ENCODE results near the gene RSPO3.

The RSPO3 gene

GRCh38 chr6:127111526-127111925 is 6.9 kb upstream of the RSPO3 start:
- DNase-seq (ENCODE audit: low read depth in 2 of 2), result no peak

GRCh38 chr6:127114214-127114760 is 4.2 kb upstream of the RSPO3 start:
- no peak for DNase-seq (ENCODE audit: low read depth in 2 of 2)

- no peak for DNase-seq (ENCODE audit: low read depth in 2 of 2)
These were observed 3.3 kb upstream of the RSPO3 start for GRCh38 chr6:127115084-127115655.

DNA sequence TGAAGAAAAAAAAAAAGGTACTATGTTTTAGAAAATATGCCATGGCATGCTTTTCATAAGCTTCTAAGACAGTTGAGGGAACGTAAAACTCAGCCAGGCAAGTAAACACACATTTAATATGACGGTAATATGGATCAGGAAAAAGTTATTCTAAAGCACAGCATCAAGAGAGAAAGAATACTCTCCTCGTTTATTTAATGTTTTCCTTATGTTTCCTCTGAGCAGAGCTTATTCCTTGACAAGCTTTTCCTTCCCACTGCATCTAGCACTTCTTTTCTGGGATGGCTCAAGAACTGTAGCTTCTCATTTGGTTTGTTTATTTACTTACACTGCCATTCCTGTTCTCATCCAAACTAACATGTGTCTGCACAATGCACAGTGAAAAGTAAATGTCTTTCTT is 2.7 kb upstream of the RSPO3 start:
- no peak for DNase-seq (ENCODE audit: low read depth in 2 of 2)

DNA sequence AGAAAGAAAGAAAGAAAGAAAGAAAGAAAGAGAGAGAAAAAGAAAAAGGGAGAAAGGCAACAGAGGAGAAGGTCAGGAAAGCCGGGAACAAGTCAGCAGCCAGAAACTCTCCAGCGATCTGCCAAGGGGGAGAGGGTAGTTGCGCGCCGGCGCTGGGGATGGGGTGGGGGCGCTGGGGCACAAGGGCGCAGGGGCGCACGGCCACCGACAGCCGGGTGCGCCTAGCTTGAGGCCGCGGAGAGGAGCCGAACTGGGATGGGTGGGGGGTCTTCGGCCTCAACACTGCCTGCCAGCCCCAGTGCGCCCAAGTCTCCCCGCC is 533 bp upstream of the RSPO3 start:
- no peak for DNase-seq (ENCODE audit: low read depth in 2 of 2)

DNA sequence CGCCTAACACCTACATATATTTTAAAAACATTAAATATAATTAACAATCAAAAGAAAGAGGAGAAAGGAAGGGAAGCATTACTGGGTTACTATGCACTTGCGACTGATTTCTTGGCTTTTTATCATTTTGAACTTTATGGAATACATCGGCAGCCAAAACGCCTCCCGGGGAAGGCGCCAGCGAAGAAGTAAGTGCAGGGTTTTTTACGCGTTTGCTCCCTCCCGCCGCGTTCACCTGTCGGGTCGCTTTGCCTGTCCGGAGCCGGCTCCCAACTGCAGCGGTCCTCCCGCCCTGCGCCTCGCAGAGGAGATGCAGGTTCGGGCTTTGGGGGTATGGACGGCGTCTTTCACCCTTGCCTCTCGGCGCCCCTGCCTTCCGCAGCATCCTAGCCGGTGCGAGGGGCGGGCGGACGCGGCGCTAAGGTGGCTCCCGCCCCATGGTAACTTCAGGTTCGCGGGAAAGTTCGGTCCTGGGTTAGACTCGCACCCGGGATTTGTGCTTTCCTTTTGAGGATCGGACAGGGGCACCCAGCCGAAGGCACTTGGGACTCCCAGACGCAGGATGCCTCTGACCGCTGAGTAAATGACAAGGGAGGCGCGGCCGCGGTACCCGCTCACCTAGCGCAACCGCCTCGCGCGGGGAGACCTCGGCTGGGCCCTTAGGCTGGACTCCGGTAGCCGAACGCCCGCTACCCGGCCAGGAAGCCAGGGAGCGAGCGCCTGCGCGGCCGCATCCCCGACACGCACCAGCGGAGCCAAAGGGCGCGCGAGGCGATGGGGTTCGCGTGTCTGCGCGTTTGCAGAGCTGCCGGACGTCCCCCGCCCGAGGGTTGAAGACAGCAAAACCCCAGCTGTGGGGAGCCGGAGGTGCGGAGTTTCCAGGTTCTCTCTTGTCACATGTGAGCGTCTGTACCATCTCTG is 891 bp downstream of the RSPO3 start:
- no peak for DNase-seq (ENCODE audit: low read depth in 2 of 2)

- DNase-seq (ENCODE audit: low read depth in 2 of 2), result no peak
These were observed 1.7 kb downstream of the RSPO3 start for GRCh38 chr6:127120023-127120786.

DNA sequence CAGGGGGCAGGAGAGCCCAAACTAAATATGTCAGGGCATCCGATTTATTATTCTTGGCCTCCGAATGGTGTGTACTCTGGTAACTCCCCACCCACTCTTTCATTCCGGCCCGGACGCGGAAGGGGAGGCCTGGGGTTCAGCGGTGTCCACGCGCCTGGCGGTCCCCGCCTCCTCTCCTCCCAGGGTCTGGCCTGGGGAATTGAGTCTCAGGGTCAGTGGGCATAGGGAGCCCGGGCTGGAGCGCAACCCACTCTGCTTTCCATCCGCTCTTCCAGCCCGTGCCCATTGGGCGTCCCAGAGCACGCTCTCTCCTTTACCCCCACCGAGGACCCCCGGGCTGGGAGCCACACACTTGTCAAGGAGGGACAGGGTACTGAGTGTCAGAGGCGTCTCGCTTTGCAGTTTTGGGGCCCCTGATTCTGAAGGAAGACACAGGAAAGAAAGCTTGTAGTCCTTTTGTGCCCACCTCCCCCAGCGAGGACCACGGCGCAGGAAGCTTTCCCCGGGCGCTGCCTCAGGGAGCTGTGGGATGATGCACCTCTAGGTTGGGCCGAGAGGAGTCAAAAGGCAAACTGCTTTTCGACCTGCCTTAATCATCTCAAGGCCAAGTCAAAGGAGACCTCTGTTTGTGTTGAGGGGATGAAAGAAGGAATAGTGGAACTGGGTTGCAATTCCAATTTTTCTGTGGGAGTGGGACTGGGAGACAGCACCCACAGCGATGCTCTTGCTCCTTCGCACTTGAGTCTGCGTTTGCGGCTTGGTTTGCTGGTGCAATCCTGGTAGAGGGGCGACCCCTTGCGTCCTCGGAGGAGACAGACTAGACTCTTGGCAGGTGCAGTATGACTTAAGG is 2.5 kb downstream of the RSPO3 start:
- peak; percentile 29 to 58 for DNase-seq (ENCODE audit: low read depth in 2 of 2)

DNA sequence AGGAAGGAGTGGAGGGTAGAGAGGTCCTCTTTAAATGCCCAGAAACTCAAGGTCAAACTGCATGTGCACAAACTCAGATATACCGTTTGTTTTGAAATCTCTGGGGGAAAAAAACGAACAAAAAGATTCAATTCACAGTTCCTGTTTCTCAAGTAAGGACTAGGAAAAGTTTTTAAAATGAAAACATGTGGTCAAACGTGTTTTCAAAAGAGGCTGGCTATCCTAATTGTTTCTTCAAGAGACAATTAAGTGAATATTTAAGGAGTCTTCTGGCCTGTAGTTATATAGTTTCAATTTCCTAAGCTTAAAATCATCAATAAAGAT is 3.1 kb downstream of the RSPO3 start:
- no peak for DNase-seq (ENCODE audit: low read depth in 2 of 2)

GRCh38 chr6:127124172-127124571 is 5.7 kb downstream of the RSPO3 start:
- DNase-seq (ENCODE audit: low read depth in 2 of 2), result no peak

DNA sequence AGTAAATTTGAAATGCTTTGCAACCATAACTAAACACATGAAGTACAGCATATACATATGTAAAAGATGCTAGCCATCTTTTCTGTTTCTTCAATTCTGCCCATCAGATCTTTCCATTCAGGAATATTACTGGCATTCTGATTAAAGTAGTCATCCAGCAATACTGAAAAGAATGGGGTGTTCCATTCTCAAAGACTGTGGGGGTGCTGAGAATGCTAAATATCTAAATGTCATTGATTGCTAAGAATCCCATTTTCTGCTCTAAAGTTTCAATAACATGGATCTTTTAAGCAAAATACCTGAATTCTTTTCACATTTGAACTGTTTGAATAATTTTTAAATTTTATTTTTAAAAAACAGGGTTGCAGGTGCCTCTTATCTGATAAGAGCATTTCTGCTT is 6.2 kb downstream of the RSPO3 start:
- DNase-seq (ENCODE audit: low read depth in 2 of 2), result no peak

GRCh38 chr6:127128066-127128465 is 9.6 kb downstream of the RSPO3 start:
- DNase-seq (ENCODE audit: low read depth in 2 of 2), result no peak

DNA sequence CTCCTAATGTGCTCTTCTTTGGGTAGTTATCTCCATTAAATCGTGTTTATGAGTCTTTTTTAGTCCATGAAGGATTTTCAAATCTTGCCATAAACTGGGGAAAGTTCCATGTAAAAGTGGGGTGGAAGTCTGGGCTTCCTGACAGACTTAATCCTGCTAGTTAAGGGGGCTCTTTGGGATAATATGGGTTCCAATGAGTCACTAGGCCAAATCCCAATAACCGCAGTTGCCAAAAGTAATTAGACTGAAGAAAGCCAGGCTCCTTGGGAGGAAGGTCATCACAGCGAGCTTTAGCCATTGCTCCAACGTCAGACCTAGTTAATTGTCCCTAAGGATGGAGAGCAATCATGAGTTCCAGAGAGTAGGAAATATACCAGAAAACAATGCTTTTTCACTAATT is 10.8 kb downstream of the RSPO3 start:
- no peak for DNase-seq (ENCODE audit: low read depth in 2 of 2)

- no peak for DNase-seq (ENCODE audit: low read depth in 2 of 2)
These were observed 12.8 kb downstream of the RSPO3 start for GRCh38 chr6:127131275-127131674.

- no peak for DNase-seq (ENCODE audit: low read depth in 2 of 2)
These were observed 13.4 kb downstream of the RSPO3 start for GRCh38 chr6:127131772-127132376.

DNA sequence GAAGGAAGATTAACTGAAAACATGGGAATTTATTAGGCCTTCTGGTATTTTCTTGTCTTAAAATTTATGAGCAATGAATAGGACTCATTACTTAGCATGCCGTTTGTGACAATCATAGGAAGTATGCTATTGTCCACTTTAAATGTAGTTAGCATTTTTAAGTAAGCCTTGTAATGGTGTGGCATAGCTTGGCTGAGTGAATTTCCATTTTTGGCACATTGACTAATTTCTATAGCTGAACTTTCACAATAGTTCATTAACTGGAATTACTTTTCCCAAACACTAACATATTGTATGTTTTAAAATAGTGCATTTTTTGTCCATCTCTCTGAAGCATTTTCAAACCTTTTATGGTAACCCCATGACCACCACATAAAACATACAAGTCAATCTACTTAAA is 15.7 kb downstream of the RSPO3 start:
- DNase-seq (ENCODE audit: low read depth in 2 of 2), result no peak

- DNase-seq (ENCODE audit: low read depth in 2 of 2), result no peak
These were observed 18.3 kb downstream of the RSPO3 start for GRCh38 chr6:127136786-127137185.

DNA sequence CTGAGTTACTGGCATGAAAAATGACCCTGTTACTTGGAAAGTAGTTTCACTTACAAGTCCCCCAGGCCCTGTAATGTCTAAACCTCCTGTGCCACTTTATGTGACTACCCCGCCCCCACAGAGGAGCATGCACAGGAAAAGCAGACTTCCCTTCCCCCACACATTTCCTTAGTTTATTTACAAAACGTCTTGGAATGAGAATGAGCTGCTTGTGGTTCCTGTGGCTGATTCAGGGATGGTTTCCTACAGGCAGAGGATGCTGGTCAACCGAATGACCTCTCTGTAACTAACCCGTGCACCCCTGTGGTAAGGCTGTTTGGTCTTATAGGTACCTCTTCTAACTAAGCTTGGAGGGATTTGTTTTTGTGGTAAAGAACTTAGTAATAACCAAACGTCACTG is 28.5 kb downstream of the RSPO3 start:
- no peak for DNase-seq (ENCODE audit: low read depth in 2 of 2)

DNA sequence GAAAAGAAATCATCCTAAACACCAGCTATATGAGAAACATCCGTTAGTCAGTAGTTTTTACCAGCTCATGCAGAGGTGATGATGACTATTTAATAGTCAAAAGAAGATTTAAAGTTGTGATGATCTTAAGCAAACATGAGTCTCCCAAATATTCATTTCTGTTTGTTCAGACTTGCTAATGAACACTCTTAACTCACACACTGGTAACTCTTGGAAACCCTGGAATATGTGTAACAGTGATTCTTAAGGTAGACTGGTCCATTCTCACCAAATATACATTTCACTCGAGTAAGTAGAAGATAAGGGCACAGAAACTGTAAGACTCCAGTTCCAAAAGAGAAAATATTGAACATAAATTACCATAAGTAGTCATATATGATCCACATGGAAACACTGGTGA is 29.1 kb downstream of the RSPO3 start:
- no peak for DNase-seq (ENCODE audit: low read depth in 2 of 2)

- DNase-seq (ENCODE audit: low read depth in 2 of 2), result no peak
These were observed 30.0 kb downstream of the RSPO3 start for GRCh38 chr6:127148511-127148910.

GRCh38 chr6:127154509-127154908 is 36.0 kb downstream of the RSPO3 start:
- no peak for DNase-seq (ENCODE audit: low read depth in 2 of 2)
